HG02973 (cell line): ENCODE data around the gene TMEM52B.

Experiments
- ATAC-seq: cut with Tn5 transposase; IDR thresholded peaks from one replicate; pipeline ENCODE4 v1.9.1; 2021; ENCODE audit warnings: moderate library complexity; ENCODE audit not compliant: unreplicated experiment

The TMEM52B gene

GRCh38 chr12:10236720-10237119 lies 57.9 kb downstream of the TMEM52B start:
- ATAC-seq = no peak

GRCh38 chr12:10238526-10238925 lies 59.7 kb downstream of the TMEM52B start:
- no peak for ATAC-seq

GRCh38 chr12:10241290-10241689 lies 62.5 kb downstream of the TMEM52B start:
- no peak for ATAC-seq
